Upper lobe of left lung (tissue), 4 donors: ENCODE measurements around the gene RPUSD3.

Experiments used
- EP300 ChIP-seq, 4 donors: sonication (generic); formaldehyde crosslinking; IDR thresholded peaks; one replicate each; pipeline ENCODE4 v1.5.1; 2017; ENCODE audit warnings: antibody characterized with exemption in 4 of 4, control low read depth in 2 of 4
- POLR2AphosphoS5 ChIP-seq, 2 donors: sonication (generic); formaldehyde crosslinking; IDR thresholded peaks; one replicate each; pipeline ENCODE4 v1.5.1; 2017; ENCODE audit warnings: antibody characterized with exemption in 2 of 2
- TF ChIP-seq, protein P1 (sequence below), 6 experiments: fragments of 450-650 bp in 4 of 6; fragments of 200-600 bp in 2 of 6; sonication (generic) in 2 of 6; IDR thresholded peaks; one replicate each; pipeline ENCODE4 v1.5.1; 2016 to 2019; ENCODE audit warnings: antibody characterized with exemption in 6 of 6

DNA sequence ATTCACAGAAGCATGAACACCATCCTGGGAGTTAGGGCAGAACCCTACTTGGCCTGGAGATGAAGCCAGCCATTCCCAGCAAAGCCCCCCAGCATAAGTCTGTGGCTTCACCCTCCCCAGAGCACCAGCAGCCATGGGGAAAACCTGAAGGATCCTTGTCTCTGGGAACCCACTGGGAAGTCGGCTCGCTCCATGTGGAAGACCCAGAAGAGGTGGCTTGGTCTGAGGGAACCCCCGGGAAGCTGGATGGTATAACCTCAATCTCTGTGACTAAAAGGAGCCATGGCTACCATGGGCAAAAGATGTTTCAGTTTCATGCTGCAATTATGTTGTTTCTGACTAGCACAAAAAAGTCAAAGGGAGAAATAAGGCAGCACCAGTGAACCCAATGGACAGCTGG lies 11.8 kb upstream of the RPUSD3 start:
- TF ChIP-seq, protein P1, sequence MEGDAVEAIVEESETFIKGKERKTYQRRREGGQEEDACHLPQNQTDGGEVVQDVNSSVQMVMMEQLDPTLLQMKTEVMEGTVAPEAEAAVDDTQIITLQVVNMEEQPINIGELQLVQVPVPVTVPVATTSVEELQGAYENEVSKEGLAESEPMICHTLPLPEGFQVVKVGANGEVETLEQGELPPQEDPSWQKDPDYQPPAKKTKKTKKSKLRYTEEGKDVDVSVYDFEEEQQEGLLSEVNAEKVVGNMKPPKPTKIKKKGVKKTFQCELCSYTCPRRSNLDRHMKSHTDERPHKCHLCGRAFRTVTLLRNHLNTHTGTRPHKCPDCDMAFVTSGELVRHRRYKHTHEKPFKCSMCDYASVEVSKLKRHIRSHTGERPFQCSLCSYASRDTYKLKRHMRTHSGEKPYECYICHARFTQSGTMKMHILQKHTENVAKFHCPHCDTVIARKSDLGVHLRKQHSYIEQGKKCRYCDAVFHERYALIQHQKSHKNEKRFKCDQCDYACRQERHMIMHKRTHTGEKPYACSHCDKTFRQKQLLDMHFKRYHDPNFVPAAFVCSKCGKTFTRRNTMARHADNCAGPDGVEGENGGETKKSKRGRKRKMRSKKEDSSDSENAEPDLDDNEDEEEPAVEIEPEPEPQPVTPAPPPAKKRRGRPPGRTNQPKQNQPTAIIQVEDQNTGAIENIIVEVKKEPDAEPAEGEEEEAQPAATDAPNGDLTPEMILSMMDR (IDR thresholded peaks at IDR 0.05): no peak
- TF ChIP-seq EP300 (IDR thresholded peaks at IDR 0.05): no peak
- no peak for TF ChIP-seq POLR2AphosphoS5 (IDR thresholded peaks at IDR 0.05)
